Osteoblast (primary cell): Measurements from ENCODE around the gene TBX15. TPM values are rescaled to one million over a fixed set of nuclear protein-coding genes. Genes with fewer than 3 reads are reported as not detected.

Source experiments
- DNase-seq: peaks from one replicate; pipeline ENCODE4 v3.0.0; 2011; ENCODE audit warnings: low spot score, mixed read lengths; ENCODE audit not compliant: insufficient read length; ENCODE audit errors: missing footprints
- H2AFZ ChIP-seq: 2 replicates; pipeline ENCODE4 v1.6.0; 2011; ENCODE audit warnings: mild to moderate bottlenecking, low read length
- H3K27ac ChIP-seq: 2 replicates; pipeline ENCODE4 v1.5.1; 2011; ENCODE audit warnings: mild to moderate bottlenecking, low read depth, low read length, moderate library complexity
- H3K27me3 ChIP-seq: 2 replicates; pipeline ENCODE4 v1.6.0; 2012; ENCODE audit warnings: mild to moderate bottlenecking, control low read depth, inconsistent platforms, low read length, moderate library complexity; ENCODE audit not compliant: insufficient read depth
- H3K36me3 ChIP-seq: 2 replicates; pipeline ENCODE4 v1.5.1; 2011; ENCODE audit warnings: mild to moderate bottlenecking, low read length, control low read depth, moderate library complexity; ENCODE audit not compliant: insufficient read depth
- H3K4me1 ChIP-seq: 2 replicates; pipeline ENCODE4 v1.5.1; 2011; ENCODE audit warnings: mild to moderate bottlenecking, low read length, control low read depth, moderate library complexity; ENCODE audit not compliant: insufficient read depth
- H3K4me2 ChIP-seq: 2 replicates; pipeline ENCODE4 v1.6.0; 2011; ENCODE audit warnings: mild to moderate bottlenecking, low read length; ENCODE audit not compliant: insufficient read depth
- H3K4me3 ChIP-seq: fragments of 200-600 bp; sonication (generic); 3 replicates; pipeline ENCODE4 v1.5.1; 2012; ENCODE audit warnings: mild to moderate bottlenecking, low read length, inconsistent platforms; ENCODE audit not compliant: insufficient read depth
- H3K79me2 ChIP-seq: 2 replicates; pipeline ENCODE4 v1.6.0; 2012; ENCODE audit warnings: mild to moderate bottlenecking, low read length, control low read depth, inconsistent platforms; ENCODE audit not compliant: insufficient read depth
- H3K9me3 ChIP-seq: 2 replicates; pipeline ENCODE4 v1.5.1; 2011; ENCODE audit warnings: low read depth, low read length, control low read depth
- H4K20me1 ChIP-seq: 2 replicates; pipeline ENCODE4 v1.6.0; 2012; ENCODE audit warnings: mild to moderate bottlenecking, low read length, control low read depth; ENCODE audit not compliant: insufficient read depth
- CTCF ChIP-seq: IDR thresholded peaks from 2 replicates; pipeline ENCODE4 v1.5.1; 2011; ENCODE audit warnings: mild to moderate bottlenecking, low read depth, low read length, moderate library complexity; ENCODE audit errors: extremely low read depth
- small RNA-seq: library from RNA; depleted of rRNA; stranded (forward); fragments of <200 nt; gene quantifications from one replicate; pipeline ENCODE3, GENCODE V24; 2012
- total RNA-seq: library from RNA; depleted of rRNA; stranded (reverse); fragments of >200 nt; gene quantifications from 2 replicates; pipeline ENCODE4 v1.2.3, GENCODE V29; 2012

The TBX15 gene
- total RNA-seq, 1 donor = 44.5 TPM

GRCh38 chr1:118841521-118841920 is 146.6 kb downstream of the TBX15 start:
- no peak for TF ChIP-seq CTCF
- H3K9me3 ChIP-seq = no peaks in the 10 kb centered on the region
- no peak overlapping the region for H3K4me2 ChIP-seq
- H3K27ac ChIP-seq = no peak overlapping the region
- no peak overlapping the region for H2AFZ ChIP-seq
- no peak overlapping the region for H3K4me3 ChIP-seq
- H3K36me3 ChIP-seq = no peaks in the 10 kb centered on the region
- no peaks in the 10 kb centered on the region for H3K27me3 ChIP-seq
- DNase-seq = no peak
- no peaks in the 10 kb centered on the region for H4K20me1 ChIP-seq
- H3K79me2 ChIP-seq = no peaks in the 10 kb centered on the region
- no peaks in the 10 kb centered on the region for H3K4me1 ChIP-seq

Small RNA genes within 50 kb of the gene (small RNA-seq; reads per million reads assigned to genes)
- not detected for gene AL139420.2

Other genes with a start within 250 kb of the TBX15 start
- gene WARS2, start 152.3 kb upstream of the TBX15 start, total RNA-seq = 23.9 and 24.5 TPM in 2 replicates